Common myeloid progenitor, CD34-positive (primary cell): Measurements from ENCODE around the gene STAM2.

Experiments used
- CTCF ChIA-PET: fragments of 350-600 bp; sonication (Branson Sonifier 250); formaldehyde crosslinking; loops from one replicate; lab custom pipeline; 2021; ENCODE audit warnings: antibody characterized with exemption; lab: Charles Lee
- POLR2A ChIA-PET: fragments of 350-600 bp; sonication (Branson Sonifier 250); formaldehyde crosslinking; loops from one replicate; lab custom pipeline; 2021; ENCODE audit warnings: antibody characterized with exemption; lab: Charles Lee
- DNase-seq, 3 donors: peaks; one replicate each; pipeline versions ENCODE4 v3.0.0 to v3.0.0-alpha.2; 2013
- H3K27ac ChIP-seq, 2 experiments: 1 replicate in 1 of 2; 2 replicates in 1 of 2; pipeline ENCODE4 v1.7.0; 2013; ENCODE audit warnings: inconsistent platforms in 2 of 2, low read length in 2 of 2, mild to moderate bottlenecking in 2 of 2, low read depth in 1 of 2, moderate library complexity in 1 of 2; ENCODE audit not compliant: severe bottlenecking in 2 of 2, insufficient read depth in 1 of 2, poor library complexity in 1 of 2
- H3K27me3 ChIP-seq, 5 experiments: replicated peaks in 2 of 5; 1 replicate in 3 of 5; 2 replicates in 2 of 5; pipeline versions ENCODE4 v1.6.1 to v1.7.0; 2013; ENCODE audit warnings: low read length in 4 of 5, mild to moderate bottlenecking in 2 of 5, moderate library complexity in 2 of 5, inconsistent platforms in 1 of 5; ENCODE audit not compliant: insufficient read depth in 5 of 5, control insufficient read depth in 4 of 5
- H3K36me3 ChIP-seq, 4 experiments: 1 replicate in 2 of 4; 2 replicates in 2 of 4; pipeline versions ENCODE4 v1.6.1 to v1.7.0; 2013; ENCODE audit warnings: low read length in 3 of 4, control low read depth in 1 of 4, mild to moderate bottlenecking in 1 of 4; ENCODE audit not compliant: control insufficient read depth in 4 of 4, insufficient read depth in 4 of 4
- H3K4me1 ChIP-seq, 4 experiments: 1 replicate in 3 of 4; 2 replicates in 1 of 4; pipeline versions ENCODE4 v1.6.1 to v1.7.1; 2013; ENCODE audit warnings: low read length in 3 of 4, mild to moderate bottlenecking in 3 of 4, control low read depth in 1 of 4, inconsistent platforms in 1 of 4, moderate library complexity in 1 of 4; ENCODE audit not compliant: control insufficient read depth in 4 of 4, insufficient read depth in 4 of 4; ENCODE audit errors: control extremely low read depth in 1 of 4
- H3K4me3 ChIP-seq, 7 experiments: 1 replicate in 4 of 7; 2 replicates in 3 of 7; pipeline versions ENCODE4 v1.5.1 to v1.7.0; 2013; ENCODE audit warnings: mild to moderate bottlenecking in 7 of 7, low read length in 6 of 7, moderate library complexity in 6 of 7, inconsistent platforms in 2 of 7, low read depth in 2 of 7, control low read depth in 1 of 7; ENCODE audit not compliant: insufficient read depth in 4 of 7, control insufficient read depth in 1 of 7; ENCODE audit errors: extremely low read depth in 1 of 7
- H3K9me3 ChIP-seq, 5 experiments: 1 replicate in 4 of 5; 2 replicates in 1 of 5; pipeline versions ENCODE4 v1.6.1 to v1.7.1; 2013; ENCODE audit warnings: low read length in 4 of 5, mild to moderate bottlenecking in 2 of 5, inconsistent platforms in 1 of 5, low read depth in 1 of 5, moderate library complexity in 1 of 5; ENCODE audit not compliant: control insufficient read depth in 4 of 5, insufficient read depth in 2 of 5; ENCODE audit errors: control extremely low read depth in 1 of 5
- WGBS: methylation state at CpG from one replicate; pipeline ENCODE4 v1.1.5; 2013; ENCODE audit not compliant: insufficient coverage; 5-methylcytosine and 5-hydroxymethylcytosine counted together

STAM2 gene

DNA sequence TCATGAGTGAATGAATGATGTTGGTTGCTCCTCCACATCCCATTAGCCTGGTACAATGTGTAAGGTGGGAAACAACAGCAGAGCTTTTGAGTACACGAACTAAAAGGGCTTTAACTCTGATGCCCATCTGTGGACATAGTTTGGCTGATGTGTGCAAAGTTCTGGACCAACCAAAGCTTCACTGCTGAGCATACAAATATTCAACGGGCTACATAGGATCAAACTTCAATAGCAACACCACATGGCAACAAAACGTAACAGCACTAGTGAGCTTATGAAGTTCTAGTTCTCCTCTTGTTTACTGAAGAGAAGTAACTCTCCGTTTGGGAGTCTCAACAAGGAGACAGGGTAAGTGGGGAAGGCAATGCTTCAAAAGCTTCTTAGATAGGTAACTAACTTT is 20.4 kb downstream of the STAM2 start:
- Histone ChIP-seq H3K27me3 (no peaks in the 10 kb centered on the region), H3K36me3 (peaks cover 3 to 7% (median 6%) of the 10 kb centered on the region in 4 experiments), H3K4me1 (peaks cover 0 to 3% (median 0%) of the 10 kb centered on the region in 4 experiments), H3K4me3 (no peak overlapping the region), H3K27ac (no peak overlapping the region), H3K9me3 (peaks cover 0 to 12% (median 0%) of the 10 kb centered on the region in 5 experiments)
- peak in 2 of 3 donors; percentile 14 to 27 for DNase-seq
- WGBS: no CpG with 5 or more reads among the region's 4 CpGs
- ChIA-PET CTCF (interaction anchor here (1.0 to 2.6 kb wide), 4 partner anchors 11 to 130 kb away, joined by 3 to 6 read pairs (median 4); no protein-coding TSS in a partner anchor), POLR2A (no interaction called here)

DNA sequence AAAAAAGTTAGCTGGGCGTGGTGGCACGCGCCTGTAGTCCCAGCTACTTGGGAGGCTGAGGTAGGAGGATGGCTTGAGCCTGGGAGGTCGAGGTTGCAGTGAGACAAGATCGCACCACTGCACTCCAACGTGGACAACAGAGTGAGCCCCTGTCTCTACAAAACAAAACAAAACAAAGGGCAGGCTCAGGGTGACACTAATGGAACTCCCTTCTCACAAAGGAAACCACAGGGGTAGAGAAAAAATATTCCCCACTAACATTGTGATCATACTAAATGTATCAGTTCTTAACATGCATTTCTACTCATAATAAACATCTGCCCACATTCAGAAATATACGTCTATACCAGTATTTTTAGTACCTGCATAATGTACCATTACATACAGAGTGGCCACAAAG is 21.1 kb downstream of the STAM2 start:
- CTCF ChIA-PET: interaction anchor here (0.6 to 1.2 kb wide), 4 partner anchors 14 to 129 kb away, joined by 3 to 5 read pairs (median 3); no protein-coding TSS in a partner anchor
- WGBS: 97% methylated on average over 5 of the region's 7 CpGs
- peaks cover 3 to 8% (median 7%) of the 10 kb centered on the region in 4 experiments for H3K36me3 ChIP-seq
- no peak overlapping the region for H3K27ac ChIP-seq
- no peaks in the 10 kb centered on the region for H3K27me3 ChIP-seq
- H3K9me3 ChIP-seq: peaks cover 0 to 12% (median 0%) of the 10 kb centered on the region in 5 experiments
- POLR2A ChIA-PET: interaction anchor here (0.6 kb wide), 1 partner anchor 37 kb away, joined by 4 read pairs; no protein-coding TSS in a partner anchor
- H3K4me3 ChIP-seq: no peak overlapping the region
- H3K4me1 ChIP-seq: peaks cover 0 to 3% (median 0%) of the 10 kb centered on the region in 4 experiments
- no peak for DNase-seq

DNA sequence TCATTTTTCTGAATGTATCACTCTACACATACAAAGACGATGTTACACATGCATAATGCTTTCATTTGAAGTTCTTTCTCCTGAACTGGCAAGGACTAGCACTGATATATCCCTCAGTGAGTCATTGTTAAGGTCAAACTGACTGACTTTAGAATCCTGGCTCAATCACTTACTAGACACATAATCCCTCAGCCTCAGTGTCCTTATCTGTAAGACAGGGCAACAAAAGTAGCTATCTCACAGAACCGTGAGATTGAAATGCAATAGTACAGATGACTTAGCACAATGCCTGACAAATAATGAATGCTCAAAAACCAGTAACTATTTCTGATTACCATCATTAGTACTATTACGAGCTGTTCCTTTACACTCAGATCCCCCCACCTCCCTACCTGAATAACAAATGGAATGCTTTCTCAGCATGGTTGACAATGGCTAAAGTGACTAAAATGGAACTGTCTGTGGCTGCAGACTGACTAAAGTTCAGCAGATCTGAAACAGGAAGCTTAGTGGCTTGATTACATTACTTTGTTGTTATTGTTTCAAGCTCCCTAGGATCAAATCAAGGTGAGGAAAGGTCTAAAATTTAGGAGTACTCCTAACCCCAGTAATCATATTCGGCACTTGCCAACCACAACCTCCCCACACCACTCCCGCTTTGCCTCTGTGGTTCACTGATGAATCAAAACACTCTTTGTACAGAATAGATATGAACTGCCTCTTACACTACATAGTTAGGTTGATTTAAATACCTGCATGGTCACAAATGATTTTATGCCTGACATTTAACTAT is 40.9 kb downstream of the STAM2 start:
- CTCF ChIA-PET: interaction anchor here (0.9 to 2.0 kb wide), 4 partner anchors 11 to 98 kb away, joined by 3 to 6 read pairs (median 4); partner anchors contain the start of gene STAM2
- Histone ChIP-seq H3K36me3 (peaks cover 3 to 6% (median 5%) of the 10 kb centered on the region in 4 experiments), H3K27ac (no peak overlapping the region), H3K27me3 (no peaks in the 10 kb centered on the region), H3K4me3 (no peak overlapping the region), H3K9me3 (no peaks in the 10 kb centered on the region), H3K4me1 (peaks cover 0 to 6% (median 0%) of the 10 kb centered on the region in 4 experiments)
- POLR2A ChIA-PET: no interaction called here
- 81% methylated on average over 4 of the region's 5 CpGs for WGBS
- DNase-seq: peak in 2 of 3 donors; percentile 20 to 29

DNA sequence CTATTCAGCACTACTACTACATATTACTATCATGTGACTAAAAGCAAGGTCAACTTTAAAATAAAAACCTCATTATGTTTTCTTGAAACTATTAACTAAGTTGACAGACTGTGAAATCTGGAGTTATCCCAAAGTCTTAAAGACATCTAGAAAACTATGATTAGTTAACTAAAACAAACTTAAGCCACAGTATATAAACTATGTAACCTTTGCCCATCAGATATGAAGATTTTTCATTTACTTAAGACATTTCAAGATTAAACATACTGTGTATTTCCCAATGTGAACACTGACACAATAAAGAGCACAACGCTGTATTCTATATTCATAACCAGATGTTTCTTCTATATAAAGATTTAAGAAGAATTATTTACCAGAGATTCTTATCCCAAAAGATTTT is 43.3 kb downstream of the STAM2 start:
- Histone ChIP-seq H3K4me3 (no peak overlapping the region), H3K27me3 (no peaks in the 10 kb centered on the region), H3K4me1 (peaks cover 0 to 6% (median 0%) of the 10 kb centered on the region in 4 experiments), H3K9me3 (no peaks in the 10 kb centered on the region), H3K36me3 (peaks cover 0 to 6% (median 3%) of the 10 kb centered on the region in 4 experiments), H3K27ac (no peak overlapping the region)
- POLR2A ChIA-PET: no interaction called here
- DNase-seq: no peak
- CTCF ChIA-PET: no interaction called here
- no CpG with 5 or more reads among the region's 1 CpG for WGBS

DNA sequence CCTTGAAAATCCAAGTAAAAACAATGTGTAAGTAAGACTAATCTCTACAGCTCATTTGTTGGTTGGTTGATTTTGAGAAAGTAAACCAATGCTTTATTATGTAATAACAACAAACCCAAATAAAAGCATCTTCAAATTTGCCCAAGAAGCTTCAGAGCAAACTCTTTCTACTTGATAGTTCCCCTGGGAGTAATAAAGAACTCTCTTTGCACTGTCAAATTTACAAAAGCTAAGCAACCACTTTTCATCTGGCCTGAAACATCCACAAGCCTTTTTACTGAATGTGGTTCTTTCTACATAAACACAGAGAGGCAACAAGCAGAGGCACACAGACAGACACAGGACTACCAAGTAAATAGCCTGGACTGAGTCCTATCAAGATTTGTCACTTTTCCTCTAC is 47.9 kb downstream of the STAM2 start:
- POLR2A ChIA-PET: no interaction called here
- H3K4me1 ChIP-seq: no peaks in the 10 kb centered on the region
- H3K9me3 ChIP-seq: no peaks in the 10 kb centered on the region
- no peak for DNase-seq
- H3K36me3 ChIP-seq: peaks cover 2 to 31% (median 14%) of the 10 kb centered on the region in 4 experiments
- H3K4me3 ChIP-seq: no peak overlapping the region
- no peak overlapping the region for H3K27ac ChIP-seq
- H3K27me3 ChIP-seq: no peaks in the 10 kb centered on the region
- CTCF ChIA-PET: no interaction called here

DNA sequence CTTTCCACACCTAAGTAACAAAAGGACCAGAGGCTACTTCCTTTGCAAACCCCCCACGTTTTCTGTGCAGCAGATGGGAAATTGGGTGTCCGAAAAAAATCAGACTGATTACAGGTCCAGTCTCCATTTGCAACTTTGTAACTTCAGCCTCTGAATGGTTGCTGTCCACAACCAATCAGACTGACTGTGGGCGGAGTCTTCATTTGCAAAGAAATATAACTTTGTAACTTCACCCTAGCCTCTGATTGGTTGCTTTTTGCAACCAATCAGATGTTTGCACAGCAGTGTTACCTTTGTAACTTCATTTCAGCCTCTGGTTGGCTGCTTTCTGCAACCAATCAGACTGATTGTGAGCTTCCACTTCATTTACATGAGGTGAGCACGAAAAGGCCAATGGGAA is 48.9 kb downstream of the STAM2 start:
- H3K36me3 ChIP-seq: peaks cover 5 to 35% (median 15%) of the 10 kb centered on the region in 4 experiments
- peak in 1 of 3 donors; percentile 6 for DNase-seq
- no peak overlapping the region for H3K27ac ChIP-seq
- 75% methylated on average over 3 of the region's 4 CpGs for WGBS
- no peaks in the 10 kb centered on the region for H3K4me1 ChIP-seq
- H3K4me3 ChIP-seq: no peak overlapping the region
- CTCF ChIA-PET: no interaction called here
- H3K9me3 ChIP-seq: no peaks in the 10 kb centered on the region
- POLR2A ChIA-PET: no interaction called here
- H3K27me3 ChIP-seq: no peaks in the 10 kb centered on the region

DNA sequence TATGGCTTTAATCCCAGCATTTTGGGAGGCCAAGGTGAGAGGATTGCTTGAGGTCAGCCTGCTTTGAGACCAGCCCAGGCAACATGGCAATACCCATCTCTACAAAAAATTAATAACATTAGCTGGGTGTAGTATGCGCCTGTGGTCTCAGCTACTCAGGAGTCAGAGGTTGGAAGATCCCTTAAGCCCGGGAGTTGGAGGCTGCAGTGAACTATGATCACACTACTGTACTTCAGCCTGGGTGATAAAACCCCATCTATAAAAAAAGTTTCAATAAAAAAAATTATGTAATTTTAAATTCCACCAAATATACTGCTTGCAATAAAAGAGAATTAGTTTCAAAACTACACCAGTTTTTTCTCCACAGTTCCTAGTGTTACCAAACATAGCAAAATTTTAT is 53.4 kb downstream of the STAM2 start:
- DNase-seq: no peak
- no peaks in the 10 kb centered on the region for H3K9me3 ChIP-seq
- no peak overlapping the region for H3K27ac ChIP-seq
- CTCF ChIA-PET: interaction anchor here (1.4 to 2.1 kb wide), 3 partner anchors 8 to 25 kb away, joined by 3 to 9 read pairs (median 3); no protein-coding TSS in a partner anchor
- POLR2A ChIA-PET: no interaction called here
- H3K4me1 ChIP-seq: no peaks in the 10 kb centered on the region
- no CpG with 5 or more reads among the region's 2 CpGs for WGBS
- no peaks in the 10 kb centered on the region for H3K27me3 ChIP-seq
- no peak overlapping the region for H3K4me3 ChIP-seq
- peaks cover 2 to 40% (median 19%) of the 10 kb centered on the region in 4 experiments for H3K36me3 ChIP-seq
